Chondrocyte (in vitro differentiated cells): ENCODE results near the gene TMEM163. TPM values are rescaled to one million over a fixed set of nuclear protein-coding genes. Genes with fewer than 3 reads are reported as not detected.

ENCODE experiments used
- DNase-seq: peaks from one replicate; pipeline ENCODE4 v3.0.0; 2021; ENCODE audit warnings: mixed read lengths, low spot score
- H3K27ac Mint-ChIP-seq: one replicate; pipeline ENCODE4 v1.8.0; 2021; ENCODE audit warnings: mild to moderate bottlenecking, moderate library complexity, mixed read lengths; ENCODE audit not compliant: unreplicated experiment
- H3K27me3 Mint-ChIP-seq: 2 replicates; pipeline ENCODE4 v1.8.0; 2021; ENCODE audit warnings: low read depth, mixed read lengths
- H3K36me3 Mint-ChIP-seq: 2 replicates; pipeline ENCODE4 v1.8.0; 2021; ENCODE audit warnings: low read depth, mixed read lengths
- H3K4me1 Mint-ChIP-seq: 2 replicates; pipeline ENCODE4 v1.8.0; 2021; ENCODE audit warnings: low read depth, mild to moderate bottlenecking, mixed read lengths
- H3K4me3 Mint-ChIP-seq: one replicate; pipeline ENCODE4 v1.8.0; 2021; ENCODE audit warnings: mild to moderate bottlenecking, moderate library complexity, mixed read lengths; ENCODE audit not compliant: unreplicated experiment
- H3K9me3 Mint-ChIP-seq: 2 replicates; pipeline ENCODE4 v1.8.0; 2021; ENCODE audit warnings: low read depth, mixed read lengths
- CTCF ChIP-seq: fragments of 200-600 bp; sonication (generic); IDR thresholded peaks from 2 replicates; pipeline ENCODE4 v1.5.0; 2021; ENCODE audit warnings: antibody characterized with exemption, mild to moderate bottlenecking, moderate library complexity
- total RNA-seq: library from RNA; stranded (reverse); gene quantifications from 3 replicates; pipeline ENCODE4 v1.2.1, GENCODE V29; 2021

TMEM163 gene
- total RNA-seq, 1 donor from 2014 or later = 0.07 TPM

- Mint-ChIP-seq H3K9me3 (no peaks in the 10 kb centered on the region), H3K27me3 (peaks cover 15% of the 10 kb centered on the region), H3K36me3 (peaks cover 1% of the 10 kb centered on the region), H3K4me1 (no peaks in the 10 kb centered on the region), H3K4me3 (no peak overlapping the region), H3K27ac (no peak overlapping the region)
- DNase-seq = no peak
- TF ChIP-seq CTCF = no peak
These were observed 214.0 kb downstream of the TMEM163 start for GRCh38 chr2:134504586-134505336.

- no peak for DNase-seq
- Mint-ChIP-seq H3K27ac (no peak overlapping the region), H3K4me1 (no peaks in the 10 kb centered on the region), H3K9me3 (no peaks in the 10 kb centered on the region), H3K27me3 (peaks cover 15% of the 10 kb centered on the region), H3K36me3 (peaks cover 1% of the 10 kb centered on the region), H3K4me3 (no peak overlapping the region)
- no peak for TF ChIP-seq CTCF
These were observed 216.7 kb downstream of the TMEM163 start for GRCh38 chr2:134502104-134502503.

GRCh38 chr2:134501476-134502091, 217.2 kb downstream of the TMEM163 start:
- DNase-seq = no peak
- Mint-ChIP-seq H3K4me1 (no peaks in the 10 kb centered on the region), H3K9me3 (no peaks in the 10 kb centered on the region), H3K27me3 (peaks cover 17% of the 10 kb centered on the region), H3K4me3 (no peak overlapping the region), H3K27ac (no peak overlapping the region), H3K36me3 (peaks cover 1% of the 10 kb centered on the region)
- no peak for TF ChIP-seq CTCF

GRCh38 chr2:134500211-134500935, 218.4 kb downstream of the TMEM163 start:
- no peak for TF ChIP-seq CTCF
- H3K9me3 Mint-ChIP-seq = no peaks in the 10 kb centered on the region
- no peak overlapping the region for H3K4me3 Mint-ChIP-seq
- DNase-seq = no peak
- H3K27ac Mint-ChIP-seq = no peak overlapping the region
- H3K4me1 Mint-ChIP-seq = no peaks in the 10 kb centered on the region
- peaks cover 17% of the 10 kb centered on the region for H3K27me3 Mint-ChIP-seq
- H3K36me3 Mint-ChIP-seq = peaks cover 1% of the 10 kb centered on the region

- H3K4me1 Mint-ChIP-seq = no peaks in the 10 kb centered on the region
- DNase-seq = no peak
- H3K27ac Mint-ChIP-seq = no peak overlapping the region
- H3K4me3 Mint-ChIP-seq = no peak overlapping the region
- no peak for TF ChIP-seq CTCF
- peaks cover 17% of the 10 kb centered on the region for H3K27me3 Mint-ChIP-seq
- no peaks in the 10 kb centered on the region for H3K9me3 Mint-ChIP-seq
- peaks cover 1% of the 10 kb centered on the region for H3K36me3 Mint-ChIP-seq
These were observed 219.4 kb downstream of the TMEM163 start for GRCh38 chr2:134499307-134499926.
